HCT116 (cell line): ENCODE measurements around the gene LRIG1.

Source experiments
- CTCF ChIP-seq, 3 experiments: fragments of 200-600 bp in 1 of 3; sonication (generic) in 1 of 3; IDR thresholded peaks in 2 of 3; conservative IDR thresholded peaks in 1 of 3; 2 replicates each; pipeline ENCODE4 v1.5.1; 2012 to 2017; ENCODE audit warnings: low read depth in 2 of 3, low read length in 2 of 3, antibody characterized with exemption in 1 of 3, borderline replicate concordance in 1 of 3, control low read depth in 1 of 3, mild to moderate bottlenecking in 1 of 3, mixed read lengths in 1 of 3, mixed run types in 1 of 3, moderate library complexity in 1 of 3; ENCODE audit not compliant: insufficient read depth in 1 of 3
- EGR1 ChIP-seq: IDR thresholded peaks from 2 replicates; pipeline ENCODE4 v1.6.1; 2012; ENCODE audit warnings: low read depth
- EZH2 ChIP-seq: fragments of 200-600 bp; sonication (generic); IDR thresholded peaks from 2 replicates; pipeline ENCODE4 v1.6.1; 2017; ENCODE audit warnings: antibody characterized with exemption, mixed run types
- FOSL1 ChIP-seq: IDR thresholded peaks from 2 replicates; pipeline ENCODE4 v1.6.1; 2012; ENCODE audit warnings: low read depth
- JUND ChIP-seq: IDR thresholded peaks from 2 replicates; pipeline ENCODE4 v1.6.1; 2012
- MAX ChIP-seq: IDR thresholded peaks from 2 replicates; pipeline ENCODE4 v1.6.1; 2012
- POLR2A ChIP-seq: IDR thresholded peaks from 2 replicates; pipeline ENCODE4 v1.7.0; 2011; ENCODE audit warnings: borderline replicate concordance; ENCODE audit not compliant: insufficient read depth, insufficient read length; ENCODE audit errors: extremely low read depth
- POLR2AphosphoS5 ChIP-seq: IDR thresholded peaks from 2 replicates; pipeline ENCODE4 v1.6.1; 2011; ENCODE audit warnings: mild to moderate bottlenecking, low read depth, low read length, moderate library complexity
- REST ChIP-seq: IDR thresholded peaks from 2 replicates; pipeline ENCODE4 v1.6.1; 2012; ENCODE audit warnings: low read depth
- YY1 ChIP-seq: IDR thresholded peaks from 2 replicates; pipeline ENCODE4 v1.6.1; 2011; ENCODE audit warnings: low read length, low read depth, moderate library complexity, mild to moderate bottlenecking; ENCODE audit not compliant: insufficient replicate concordance; ENCODE audit errors: extremely low read depth

GRCh38 chr3:66404903-66405700 lies 95.7 kb downstream of the LRIG1 start:
- TF ChIP-seq YY1 (no peak), CTCF (IDR thresholded peaks at IDR 0.05 in 2 of 3, conservative IDR thresholded peaks at IDR 0.05 in 1 of 3; ENCODE audit: borderline replicate concordance in 1 of 3, insufficient read depth in 1 of 3, low read depth in 2 of 3, low read length in 2 of 3) (no peak), POLR2A (no peak), EGR1 (no peak), MAX (no peak), EZH2 (no peak), POLR2AphosphoS5 (no peak), FOSL1 (no peak), REST (no peak), JUND (no peak)
